GM12878 (cell line): ENCODE data around the gene ZBTB38. TPM values are rescaled to one million over a fixed set of nuclear protein-coding genes. Genes with fewer than 3 reads are reported as not detected.

Experiments
- ATAC-seq: fragments of 200-7000 bp; cut with Tn5 transposase; 3 replicates; pipeline ENCODE4 v1.9.1; 2020; ENCODE audit warnings: mild to moderate bottlenecking, moderate library complexity
- BruUV-seq: library from RNA; stranded (reverse); fragments of 400-500 nt; replicated peaks from 2 replicates; lab custom pipeline; 2021; lab: Mats Ljungman, UMichigan
- CTCF ChIA-PET: fragments of 300-600 bp; sonication (Branson Sonifier 250); formaldehyde crosslinking; extraction: SDS; loops from one replicate; lab custom pipeline; 2021; ENCODE audit warnings: inconsistent platforms; lab: Yijun Ruan, JAX
- POLR2A ChIA-PET: fragments of 350-600 bp; formaldehyde crosslinking; extraction: SDS; loops from one replicate; lab custom pipeline; 2021; ENCODE audit warnings: inconsistent platforms; lab: Charles Lee
- RAD21 ChIA-PET: fragments of 300-600 bp; sonication (Branson Sonifier 250); formaldehyde crosslinking; loops from one replicate; lab custom pipeline; 2023; ENCODE audit warnings: antibody characterized with exemption; ENCODE audit not compliant: unreplicated experiment; lab: Charles Lee
- SMC1A ChIA-PET: fragments of 300-600 bp; sonication (Branson Sonifier 250); formaldehyde crosslinking; loops from one replicate; lab custom pipeline; 2023; ENCODE audit not compliant: unreplicated experiment, uncharacterized antibody; lab: Charles Lee
- DNase-seq: peaks from one replicate; pipeline ENCODE4 v3.0.0-alpha.2; 2011; ENCODE audit warnings: low read depth, low spot score
- FAIRE-seq: peaks from 3 replicates; lab custom pipeline; 2011; peaks lifted over from hg19 to GRCh38; lab: Jason Lieb, UNC
- H2AFZ ChIP-seq: 2 replicates; pipeline ENCODE4 v1.6.0; 2011; ENCODE audit warnings: low read depth, low read length, control low read depth; ENCODE audit not compliant: control insufficient read depth
- H3K27ac ChIP-seq: 2 replicates; pipeline ENCODE4 v1.5.1; 2011; ENCODE audit warnings: control low read depth; ENCODE audit not compliant: control insufficient read depth, insufficient read depth
- H3K27me3 ChIP-seq, 2 experiments: replicated peaks in 1 of 2; 2 replicates each; pipeline versions ENCODE4 v1.6.0 to v1.6.1; 2011; ENCODE audit warnings: low read length in 1 of 2; ENCODE audit not compliant: control insufficient read depth in 2 of 2, insufficient read depth in 2 of 2
- H3K36me3 ChIP-seq, 2 experiments: 2 replicates each; pipeline ENCODE4 v1.5.1; 2011; ENCODE audit warnings: low read length in 1 of 2; ENCODE audit not compliant: control insufficient read depth in 2 of 2, insufficient read depth in 2 of 2
- H3K4me1 ChIP-seq: 2 replicates; pipeline ENCODE4 v1.6.1; 2011; ENCODE audit warnings: mild to moderate bottlenecking, low read length, moderate library complexity, mixed read lengths; ENCODE audit not compliant: control insufficient read depth, insufficient read depth
- H3K4me2 ChIP-seq: 2 replicates; pipeline ENCODE4 v1.6.0; 2011; ENCODE audit warnings: control low read depth; ENCODE audit not compliant: control insufficient read depth, insufficient read depth
- H3K4me3 ChIP-seq: fragments of 200-600 bp; sonication (generic); 2 replicates; pipeline ENCODE4 v1.5.1; 2016
- H3K79me2 ChIP-seq: 2 replicates; pipeline ENCODE4 v1.6.0; 2011; ENCODE audit warnings: low read length; ENCODE audit not compliant: control insufficient read depth, insufficient read depth
- H3K9ac ChIP-seq: 2 replicates; pipeline ENCODE4 v1.8.0; 2011; ENCODE audit warnings: low read length, control low read depth, mixed read lengths; ENCODE audit not compliant: control insufficient read depth, insufficient read depth
- H3K9me3 ChIP-seq: replicated peaks from 3 replicates; pipeline ENCODE4 v1.5.1; 2011; ENCODE audit warnings: mild to moderate bottlenecking, low read length; ENCODE audit not compliant: control insufficient read depth, insufficient read depth
- H4K20me1 ChIP-seq: 2 replicates; pipeline ENCODE4 v1.6.0; 2011; ENCODE audit not compliant: control insufficient read depth, insufficient read depth
- BCL11A ChIP-seq: IDR thresholded peaks from 2 replicates; pipeline ENCODE4 v1.6.1; 2011; ENCODE audit warnings: low read depth, low read length
- CBX3 ChIP-seq: fragments of 200-600 bp; sonication (generic); IDR thresholded peaks from 2 replicates; pipeline ENCODE4 v1.6.1; 2016; ENCODE audit warnings: low read depth, borderline replicate concordance
- ETV6 ChIP-seq, 2 experiments: fragments of 450-650 bp in 1 of 2; IDR thresholded peaks in 1 of 2; conservative IDR thresholded peaks in 1 of 2; 2 replicates each; pipeline ENCODE4 v1.6.1; 2014; ENCODE audit warnings: antibody characterized with exemption in 1 of 2, borderline replicate concordance in 1 of 2, low read depth in 1 of 2, mild to moderate bottlenecking in 1 of 2, moderate library complexity in 1 of 2
- GABPA ChIP-seq: IDR thresholded peaks from 2 replicates; pipeline ENCODE4 v1.6.1; 2014; ENCODE audit warnings: antibody characterized with exemption, low read depth, mild to moderate bottlenecking, inconsistent platforms
- HDAC2 ChIP-seq: fragments of 200-600 bp; sonication (generic); IDR thresholded peaks from 2 replicates; pipeline ENCODE4 v1.6.1; 2017
- JUNB ChIP-seq: IDR thresholded peaks from 2 replicates; pipeline ENCODE4 v1.6.1; 2016; ENCODE audit warnings: antibody characterized with exemption, mild to moderate bottlenecking
- MXI1 ChIP-seq: fragments of 150-350 bp; IDR thresholded peaks from 2 replicates; pipeline ENCODE4 v1.6.1; 2011; ENCODE audit warnings: low read depth, mild to moderate bottlenecking, inconsistent platforms, low read length, improper control_type of control experiment
- NFXL1 ChIP-seq: fragments of 450-650 bp; IDR thresholded peaks from 2 replicates; pipeline ENCODE4 v1.6.1; 2017; ENCODE audit warnings: antibody characterized with exemption, mild to moderate bottlenecking, borderline replicate concordance
- NR2C1 ChIP-seq: fragments of 450-650 bp; IDR thresholded peaks from 2 replicates; pipeline ENCODE4 v1.6.1; 2017; ENCODE audit warnings: antibody characterized with exemption, mild to moderate bottlenecking, moderate library complexity
- PML ChIP-seq: IDR thresholded peaks from 2 replicates; pipeline ENCODE4 v1.6.1; 2012; ENCODE audit warnings: low read length, inconsistent platforms
- POLR2AphosphoS5 ChIP-seq: IDR thresholded peaks from 2 replicates; pipeline ENCODE4 v1.6.1; 2011; ENCODE audit warnings: mild to moderate bottlenecking, low read length, inconsistent platforms
- POU2F2 ChIP-seq: IDR thresholded peaks from 3 replicates; pipeline ENCODE4 v1.6.1; 2011; ENCODE audit warnings: low read depth, mild to moderate bottlenecking, low read length, borderline replicate concordance
- PRDM15 ChIP-seq: fragments of 450-650 bp; formaldehyde crosslinking; IDR thresholded peaks from 2 replicates; pipeline ENCODE4 v1.4.0; 2020; ENCODE audit warnings: mild to moderate bottlenecking, moderate library complexity
- RELA ChIP-seq: fragments of 450-650 bp; IDR thresholded peaks from 2 replicates; pipeline ENCODE4 v1.8.0; 2014; ENCODE audit warnings: borderline replicate concordance; ENCODE audit not compliant: partially characterized antibody
- TAF1 ChIP-seq: IDR thresholded peaks from 2 replicates; pipeline ENCODE4 v1.6.1; 2011; ENCODE audit warnings: mild to moderate bottlenecking, low read depth, low read length, borderline replicate concordance
- TBL1XR1 ChIP-seq: IDR thresholded peaks from 2 replicates; pipeline ENCODE4 v1.6.1; 2012; ENCODE audit warnings: low read depth, low read length, improper control_type of control experiment
- USF1 ChIP-seq: IDR thresholded peaks from 2 replicates; pipeline ENCODE4 v1.6.1; 2011; ENCODE audit warnings: borderline replicate concordance, low read depth, mild to moderate bottlenecking, moderate library complexity, mixed read lengths, low read length; ENCODE audit not compliant: insufficient read depth; ENCODE audit errors: extremely low read length
- ZNF274 ChIP-seq: IDR thresholded peaks from one replicate; pipeline ENCODE4 v1.8.0; 2011; ENCODE audit not compliant: insufficient read length, insufficient read depth
- ZZZ3 ChIP-seq: IDR thresholded peaks from 2 replicates; pipeline ENCODE4 v1.6.1; 2011; ENCODE audit warnings: low read depth; ENCODE audit not compliant: control insufficient read depth, insufficient read length
- WGBS: methylation state at CpG from one replicate; pipeline ENCODE4 v1.1.6; 2016; ENCODE audit warnings: low lambda C conversion rate; ENCODE audit not compliant: insufficient replicate concordance, insufficient coverage; ENCODE audit errors: missing lambda C conversion rate; 5-methylcytosine and 5-hydroxymethylcytosine counted together
- in situ Hi-C: fragments of 300-500 bp; cut with MboI; formaldehyde crosslinking; loops from 9 replicates; pipeline ENCODE4 v1.14.3; 2018; ENCODE audit warnings: mixed read lengths
- intact Hi-C: fragments of 100-400 bp; cut with micrococcal nuclease; formaldehyde crosslinking; loops from one replicate; pipeline ENCODE4 v1.14.2; 2022; ENCODE audit not compliant: unreplicated experiment
- polyA plus RNA-seq, 11 experiments: library from polyadenylated mRNA; depleted of rRNA in 4 of 11; unstranded in 6 of 11; stranded (reverse) in 5 of 11; fragments of >200 nt; fragmentation: Nextera tagmentation in 4 of 11; fragmentation: Illumina TruSeq in 1 of 11; extraction: Ambion mirVana in 4 of 11; extraction: Trizol in 1 of 11; gene quantifications; 1 replicate in 1 of 11; 2 replicates in 10 of 11; pipeline versions ENCODE4 v1.2.1 to v1.2.3, GENCODE V29; 2011 to 2016; ENCODE audit warnings: inconsistent platforms in 2 of 11, missing spikeins in 2 of 11, low read depth in 1 of 11
- total RNA-seq, 4 experiments: library from RNA; depleted of rRNA in 3 of 4; stranded (reverse); fragments of >200 nt in 3 of 4; fragmentation: Illumina TruSeq in 1 of 4; extraction: Trizol in 1 of 4; gene quantifications; 2 replicates each; pipeline versions ENCODE4 v1.2.1 to v1.2.3, GENCODE V29; 2013 to 2021
- TF ChIP-seq, protein P1 (sequence below): IDR thresholded peaks from 2 replicates; pipeline ENCODE4 v1.6.1; 2011; ENCODE audit warnings: low read depth, mild to moderate bottlenecking, low read length, moderate library complexity, borderline replicate concordance; ENCODE audit errors: extremely low read depth

ZBTB38 gene
- total and polyA plus RNA-seq, 10 of the 15 experiments (the other 5 are each of a cell fraction or from before 2014, with no cell fraction given): 34.2 to 115 (median 88.6) TPM

GRCh38 chr3:141362736-141363135 is 5.6 kb upstream of the ZBTB38 start (continued):
- TF ChIP-seq USF1: no peak
- TF ChIP-seq PRDM15 (CRISPR knock-in tag): no peak
- no peak for TF ChIP-seq PML
- no peak for TF ChIP-seq HDAC2
- TF ChIP-seq, protein P1, sequence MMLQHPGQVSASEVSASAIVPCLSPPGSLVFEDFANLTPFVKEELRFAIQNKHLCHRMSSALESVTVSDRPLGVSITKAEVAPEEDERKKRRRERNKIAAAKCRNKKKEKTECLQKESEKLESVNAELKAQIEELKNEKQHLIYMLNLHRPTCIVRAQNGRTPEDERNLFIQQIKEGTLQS: no peak
- no peak for TF ChIP-seq NR2C1

- Histone ChIP-seq H3K79me2 (peaks cover 4% of the 10 kb centered on the region; the same call in 1 of the 2 replicates), H3K4me3 (no peak overlapping the region), H4K20me1 (no peaks in the 10 kb centered on the region), H3K9ac (no peak overlapping the region), H3K36me3 (no peaks in the 10 kb centered on the region), H3K27ac (no peak overlapping the region), H3K4me1 (peaks cover 21% of the 10 kb centered on the region), H2AFZ (no peak overlapping the region), H3K9me3 (peaks cover under 1% of the 10 kb centered on the region; the same call in 2 of the 3 replicates), H3K4me2 (no peak overlapping the region), H3K27me3 (no peaks in the 10 kb centered on the region)
- DNase-seq: no peak
- ChIA-PET SMC1A (interaction anchor here (1.0 to 9.0 kb wide), 5 partner anchors 8 to 88 kb away, joined by 3 to 205 read pairs (median 6); no protein-coding TSS in a partner anchor), CTCF (interaction anchor here (2.9 kb wide), 1 partner anchor 87 kb away, joined by 9 read pairs; no protein-coding TSS in a partner anchor), POLR2A (no interaction called here), RAD21 (interaction anchor here (1.1 to 1.7 kb wide), 2 partner anchors 53 to 87 kb away, joined by 6 to 9 read pairs; no protein-coding TSS in a partner anchor)
- FAIRE-seq: no peak
- WGBS: 100% methylated on average over 1 of the region's 1 CpG
- in situ Hi-C loops: loop anchor here (5.0 kb wide), 1 partner anchor 77 kb away; no protein-coding TSS in a partner anchor
- no TSS peak for BruUV-seq
- intact Hi-C loops: no loop called here
- ATAC-seq: no peak
- no peak for TF ChIP-seq TBL1XR1
- TF ChIP-seq MXI1: no peak
- TF ChIP-seq POU2F2: no peak
- TF ChIP-seq ZZZ3: no peak
- TF ChIP-seq GABPA: no peak
- no peak for TF ChIP-seq ZNF274
- no peak for TF ChIP-seq NFXL1
- no peak for TF ChIP-seq TAF1
- no peak for TF ChIP-seq JUNB
- TF ChIP-seq RELA: no peak
- TF ChIP-seq CBX3: no peak
- no peak for TF ChIP-seq ETV6 (conservative IDR thresholded peaks at IDR 0.05 in 1 of 2, IDR thresholded peaks at IDR 0.05 in 1 of 2; ENCODE audit: borderline replicate concordance in 1 of 2, low read depth in 1 of 2)
- TF ChIP-seq BCL11A: no peak
- TF ChIP-seq POLR2AphosphoS5: no peak
Observed at GRCh38 chr3:141365201-141365600, 3.1 kb upstream of the ZBTB38 start.
